ENCODE results near the gene PCDHB16.
"Not testable (repeated sequence)": the region's sequence is repeated elsewhere in the genome, so short reads cannot be mapped to it uniquely, and the experiment has no call there.

DNA sequence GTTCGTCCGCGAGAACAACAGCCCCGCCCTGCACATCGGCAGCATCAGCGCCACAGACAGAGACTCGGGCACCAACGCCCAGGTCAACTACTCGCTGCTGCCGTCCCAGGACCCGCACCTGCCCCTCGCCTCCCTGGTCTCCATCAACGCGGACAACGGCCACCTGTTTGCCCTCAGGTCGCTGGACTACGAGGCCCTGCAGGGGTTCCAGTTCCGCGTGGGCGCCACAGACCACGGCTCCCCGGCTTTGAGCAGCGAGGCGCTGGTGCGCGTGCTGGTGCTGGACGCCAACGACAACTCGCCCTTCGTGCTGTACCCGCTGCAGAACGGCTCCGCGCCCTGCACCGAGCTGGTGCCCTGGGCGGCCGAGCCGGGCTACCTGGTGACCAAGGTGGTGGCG, 28.1 kb downstream of the PCDHB16 start:
- TF ChIP-seq, protein P1, sequence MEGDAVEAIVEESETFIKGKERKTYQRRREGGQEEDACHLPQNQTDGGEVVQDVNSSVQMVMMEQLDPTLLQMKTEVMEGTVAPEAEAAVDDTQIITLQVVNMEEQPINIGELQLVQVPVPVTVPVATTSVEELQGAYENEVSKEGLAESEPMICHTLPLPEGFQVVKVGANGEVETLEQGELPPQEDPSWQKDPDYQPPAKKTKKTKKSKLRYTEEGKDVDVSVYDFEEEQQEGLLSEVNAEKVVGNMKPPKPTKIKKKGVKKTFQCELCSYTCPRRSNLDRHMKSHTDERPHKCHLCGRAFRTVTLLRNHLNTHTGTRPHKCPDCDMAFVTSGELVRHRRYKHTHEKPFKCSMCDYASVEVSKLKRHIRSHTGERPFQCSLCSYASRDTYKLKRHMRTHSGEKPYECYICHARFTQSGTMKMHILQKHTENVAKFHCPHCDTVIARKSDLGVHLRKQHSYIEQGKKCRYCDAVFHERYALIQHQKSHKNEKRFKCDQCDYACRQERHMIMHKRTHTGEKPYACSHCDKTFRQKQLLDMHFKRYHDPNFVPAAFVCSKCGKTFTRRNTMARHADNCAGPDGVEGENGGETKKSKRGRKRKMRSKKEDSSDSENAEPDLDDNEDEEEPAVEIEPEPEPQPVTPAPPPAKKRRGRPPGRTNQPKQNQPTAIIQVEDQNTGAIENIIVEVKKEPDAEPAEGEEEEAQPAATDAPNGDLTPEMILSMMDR (IDR thresholded peaks at IDR 0.05; ENCODE audit: insufficient read depth, low read length, poor library complexity, severe bottlenecking), result not testable (repeated sequence)
- TF ChIP-seq EZH2phosphoT487 (conservative IDR thresholded peaks at IDR 0.05; ENCODE audit: low read length), result not testable (repeated sequence)

Measured in SU-DHL-6 (cell line).